Measurements from ENCODE around the gene PAK2.
"Not testable (repeated sequence)": the region's sequence is repeated elsewhere in the genome, so short reads cannot be mapped to it uniquely, and the experiment has no call there.

The PAK2 gene

GRCh38 chr3:196777836-196778235 lies 38.2 kb downstream of the PAK2 start:
- no peak for DNase-seq (ENCODE audit: extremely low spot score, insufficient read length, low read depth)
- FAIRE-seq = no peak

GRCh38 chr3:196778755-196779154 lies 39.1 kb downstream of the PAK2 start:
- DNase-seq (ENCODE audit: extremely low spot score, insufficient read length, low read depth) = no peak
- FAIRE-seq = no peak

GRCh38 chr3:196782511-196782910 lies 42.9 kb downstream of the PAK2 start:
- no peak for FAIRE-seq
- DNase-seq (ENCODE audit: extremely low spot score, insufficient read length, low read depth) = no peak

GRCh38 chr3:196788528-196788927 lies 48.9 kb downstream of the PAK2 start:
- no peak for DNase-seq (ENCODE audit: extremely low spot score, insufficient read length, low read depth)
- FAIRE-seq = no peak

- no peak for DNase-seq (ENCODE audit: extremely low spot score, insufficient read length, low read depth)
- FAIRE-seq = no peak
Observed at GRCh38 chr3:196789885-196790359, 50.3 kb downstream of the PAK2 start.

- DNase-seq (ENCODE audit: extremely low spot score, insufficient read length, low read depth) (no peak), FAIRE-seq (no peak)
Observed at GRCh38 chr3:196790636-196791035, 51.0 kb downstream of the PAK2 start.

- no peak for FAIRE-seq
- no peak for DNase-seq (ENCODE audit: extremely low spot score, insufficient read length, low read depth)
Observed at GRCh38 chr3:196792771-196793170, 53.1 kb downstream of the PAK2 start.

- DNase-seq (ENCODE audit: extremely low spot score, insufficient read length, low read depth) = no peak
- FAIRE-seq = no peak
Observed at GRCh38 chr3:196793246-196793645, 53.6 kb downstream of the PAK2 start.

- FAIRE-seq (no peak), DNase-seq (ENCODE audit: extremely low spot score, insufficient read length, low read depth) (no peak)
Observed at GRCh38 chr3:196794467-196794866, 54.8 kb downstream of the PAK2 start.

- FAIRE-seq (no peak), DNase-seq (ENCODE audit: extremely low spot score, insufficient read length, low read depth) (no peak)
Observed at GRCh38 chr3:196796317-196796716, 56.7 kb downstream of the PAK2 start.

GRCh38 chr3:196800742-196801434 lies 61.2 kb downstream of the PAK2 start:
- DNase-seq (ENCODE audit: extremely low spot score, insufficient read length, low read depth) = no peak
- FAIRE-seq = peak; percentile 54

GRCh38 chr3:196803891-196804468 lies 64.3 kb downstream of the PAK2 start:
- DNase-seq (ENCODE audit: extremely low spot score, insufficient read length, low read depth) (no peak), FAIRE-seq (no peak)

- DNase-seq (ENCODE audit: extremely low spot score, insufficient read length, low read depth) = no peak
- no peak for FAIRE-seq
Observed at GRCh38 chr3:196804773-196805172, 65.1 kb downstream of the PAK2 start.

- FAIRE-seq = no peak
- DNase-seq (ENCODE audit: extremely low spot score, insufficient read length, low read depth) = no peak
Observed at GRCh38 chr3:196810963-196811581, 71.4 kb downstream of the PAK2 start.

GRCh38 chr3:196812853-196813252 lies 73.2 kb downstream of the PAK2 start:
- FAIRE-seq (no peak), DNase-seq (ENCODE audit: extremely low spot score, insufficient read length, low read depth) (no peak)

- no peak for DNase-seq (ENCODE audit: extremely low spot score, insufficient read length, low read depth)
Observed at GRCh38 chr3:196813903-196814302, 74.2 kb downstream of the PAK2 start.

GRCh38 chr3:196821806-196822355 lies 82.2 kb downstream of the PAK2 start:
- FAIRE-seq (no peak), DNase-seq (ENCODE audit: extremely low spot score, insufficient read length, low read depth) (no peak)

More at GRCh38 chr3:196813903-196814302, 74.2 kb downstream of the PAK2 start:
- FAIRE-seq = no peak

- not testable (repeated sequence) for FAIRE-seq; DNase-seq (ENCODE audit: extremely low spot score, insufficient read length, low read depth)
Observed at GRCh38 chr3:196829651-196830050, 90.0 kb downstream of the PAK2 start.

GRCh38 chr3:196835086-196835485 lies 95.4 kb downstream of the PAK2 start:
- FAIRE-seq (no peak), DNase-seq (ENCODE audit: extremely low spot score, insufficient read length, low read depth) (no peak)

GRCh38 chr3:196836626-196837025 lies 97.0 kb downstream of the PAK2 start:
- FAIRE-seq; DNase-seq (ENCODE audit: extremely low spot score, insufficient read length, low read depth): not testable (repeated sequence)

GRCh38 chr3:196837819-196838420 lies 98.3 kb downstream of the PAK2 start:
- DNase-seq (ENCODE audit: extremely low spot score, insufficient read length, low read depth) (peak; percentile 53), FAIRE-seq (peak; percentile 78)

Data from GM18507 (cell line).